HEK293 (cell line): ENCODE data around the gene BICD2.

Experiments used
- CTCF ChIA-PET: fragments of 350-600 bp; formaldehyde crosslinking; extraction: SDS; loops from one replicate; lab custom pipeline; 2021; ENCODE audit warnings: antibody characterized with exemption; lab: Yijun Ruan, JAX
- POLR2A ChIA-PET: fragments of 300-600 bp; formaldehyde crosslinking; extraction: SDS; loops from one replicate; lab custom pipeline; 2020; ENCODE audit warnings: antibody characterized with exemption, inconsistent platforms; lab: Yijun Ruan, JAX
- H3K27ac ChIP-seq: fragments of 200-500 bp; sonication (Bioruptor generic); 2 replicates; pipeline ENCODE4 v1.5.1; 2014; ENCODE audit warnings: low read depth, low read length, control low read depth, inconsistent platforms; ENCODE audit errors: extremely low read depth
- H3K36me3 ChIP-seq, 2 experiments: fragments of 200-500 bp in 1 of 2; sonication (Bioruptor generic) in 1 of 2; 1 replicate in 1 of 2; 2 replicates in 1 of 2; pipeline ENCODE4 v1.5.1; 2014 to 2017; ENCODE audit warnings: inconsistent platforms in 2 of 2, low read length in 2 of 2; ENCODE audit not compliant: control insufficient read depth in 2 of 2, insufficient read depth in 1 of 2
- H3K4me1 ChIP-seq: fragments of 200-500 bp; sonication (Bioruptor generic); 2 replicates; pipeline ENCODE4 v1.5.1; 2014; ENCODE audit warnings: mild to moderate bottlenecking, low read length, inconsistent platforms; ENCODE audit not compliant: control insufficient read depth, insufficient read depth
- H3K4me3 ChIP-seq: 2 replicates; pipeline ENCODE4 v1.5.1; 2011; ENCODE audit warnings: low read depth, mild to moderate bottlenecking, control low read depth, low read length, moderate library complexity
- H3K9me3 ChIP-seq: fragments of 200-500 bp; sonication (Bioruptor generic); 2 replicates; pipeline ENCODE4 v1.5.1; 2014; ENCODE audit warnings: low read depth, low read length, inconsistent platforms; ENCODE audit not compliant: control insufficient read depth, insufficient read depth
- BCL11B ChIP-seq: fragments of 450-650 bp; formaldehyde crosslinking; IDR thresholded peaks from 2 replicates; pipeline ENCODE4 v1.5.1; 2016; ENCODE audit warnings: low read depth, missing biosample characterization, missing genetic modification characterization
- HOXC10 ChIP-seq: sonication (generic); formaldehyde crosslinking; IDR thresholded peaks from 2 replicates; pipeline ENCODE4 v1.8.1; 2023; ENCODE audit warnings: mild to moderate bottlenecking, missing genetic modification reagents
- KLF1 ChIP-seq: fragments of 450-650 bp; formaldehyde crosslinking; IDR thresholded peaks from 2 replicates; pipeline ENCODE4 v1.5.1; 2016; ENCODE audit warnings: missing biosample characterization, missing genetic modification characterization
- KLF8 ChIP-seq: fragments of 450-650 bp; formaldehyde crosslinking; IDR thresholded peaks from 2 replicates; pipeline ENCODE4 v1.5.1; 2016; ENCODE audit warnings: missing biosample characterization, missing genetic modification characterization
- PATZ1 ChIP-seq: fragments of 450-650 bp; formaldehyde crosslinking; IDR thresholded peaks from 2 replicates; pipeline ENCODE4 v1.5.1; 2016; ENCODE audit warnings: missing biosample characterization, missing genetic modification characterization
- SALL2 ChIP-seq: fragments of 450-650 bp; formaldehyde crosslinking; IDR thresholded peaks from 2 replicates; pipeline ENCODE4 v1.5.0; 2017; ENCODE audit warnings: missing biosample characterization, mild to moderate bottlenecking, missing genetic modification characterization, borderline replicate concordance
- SCRT2 ChIP-seq: fragments of 450-650 bp; formaldehyde crosslinking; IDR thresholded peaks from 2 replicates; pipeline ENCODE4 v1.5.1; 2016; ENCODE audit warnings: missing biosample characterization, missing genetic modification characterization
- SP3 ChIP-seq: fragments of 450-650 bp; formaldehyde crosslinking; IDR thresholded peaks from 2 replicates; pipeline ENCODE4 v1.5.1; 2016; ENCODE audit warnings: missing biosample characterization, missing genetic modification characterization
- SP7 ChIP-seq: fragments of 450-650 bp; formaldehyde crosslinking; IDR thresholded peaks from 2 replicates; pipeline ENCODE4 v1.5.1; 2016; ENCODE audit warnings: missing biosample characterization, missing genetic modification characterization
- TRIM28 ChIP-seq: IDR thresholded peaks from 2 replicates; pipeline ENCODE4 v1.6.1; 2011; ENCODE audit warnings: low read length, control low read depth, borderline replicate concordance
- ZBTB20 ChIP-seq: fragments of 450-650 bp; formaldehyde crosslinking; IDR thresholded peaks from 2 replicates; pipeline ENCODE4 v1.5.1; 2016; ENCODE audit warnings: missing biosample characterization, missing genetic modification characterization
- ZEB2 ChIP-seq: fragments of 450-650 bp; formaldehyde crosslinking; IDR thresholded peaks from 2 replicates; pipeline ENCODE4 v1.5.1; 2016; ENCODE audit warnings: missing biosample characterization, missing genetic modification characterization
- ZNF157 ChIP-seq: fragments of 450-650 bp; formaldehyde crosslinking; IDR thresholded peaks from 2 replicates; pipeline ENCODE4 v1.5.1; 2016; ENCODE audit warnings: missing biosample characterization, missing genetic modification characterization
- ZNF2 ChIP-seq: fragments of 450-650 bp; formaldehyde crosslinking; IDR thresholded peaks from 2 replicates; pipeline ENCODE4 v1.5.1; 2016; ENCODE audit warnings: missing biosample characterization, missing genetic modification characterization
- ZNF239 ChIP-seq: fragments of 450-650 bp; formaldehyde crosslinking; IDR thresholded peaks from 2 replicates; pipeline ENCODE4 v1.5.1; 2016; ENCODE audit warnings: missing biosample characterization, missing genetic modification characterization
- ZNF335 ChIP-seq: fragments of 450-650 bp; formaldehyde crosslinking; conservative IDR thresholded peaks from 2 replicates; pipeline ENCODE4 v1.5.1; 2016; ENCODE audit warnings: missing biosample characterization, missing genetic modification characterization
- ZNF366 ChIP-seq: fragments of 450-650 bp; formaldehyde crosslinking; conservative IDR thresholded peaks from 2 replicates; pipeline ENCODE4 v1.5.1; 2016; ENCODE audit warnings: missing biosample characterization, missing genetic modification characterization
- ZNF561 ChIP-seq: fragments of 450-650 bp; IDR thresholded peaks from 2 replicates; pipeline ENCODE4 v1.5.1; 2018; ENCODE audit warnings: missing biosample characterization, missing genetic modification characterization, borderline replicate concordance
- ZNF600 ChIP-seq: fragments of 450-650 bp; formaldehyde crosslinking; IDR thresholded peaks from 2 replicates; pipeline ENCODE4 v1.5.1; 2016; ENCODE audit warnings: missing biosample characterization, missing genetic modification characterization
- ZNF654 ChIP-seq: fragments of 450-650 bp; formaldehyde crosslinking; IDR thresholded peaks from 2 replicates; pipeline ENCODE4 v1.5.1; 2016; ENCODE audit warnings: low read depth, missing biosample characterization, missing genetic modification characterization
- ZNF660 ChIP-seq: fragments of 450-650 bp; IDR thresholded peaks from 2 replicates; pipeline ENCODE4 v1.5.1; 2018; ENCODE audit warnings: missing biosample characterization, mild to moderate bottlenecking, missing genetic modification characterization
- ZNF777 ChIP-seq: fragments of 450-650 bp; formaldehyde crosslinking; IDR thresholded peaks from 2 replicates; pipeline ENCODE4 v1.5.1; 2017; ENCODE audit warnings: missing biosample characterization, missing genetic modification characterization, borderline replicate concordance
- ZSCAN18 ChIP-seq: fragments of 450-650 bp; formaldehyde crosslinking; IDR thresholded peaks from 2 replicates; pipeline ENCODE4 v1.5.1; 2016; ENCODE audit warnings: missing biosample characterization, missing genetic modification characterization
- TF ChIP-seq, protein P1 (sequence below): fragments of 450-650 bp; formaldehyde crosslinking; conservative IDR thresholded peaks from 2 replicates; pipeline ENCODE4 v1.5.1; 2016; ENCODE audit warnings: low read depth, missing biosample characterization, missing genetic modification characterization
- TF ChIP-seq, protein P2 (sequence below): fragments of 450-650 bp; formaldehyde crosslinking; IDR thresholded peaks from 2 replicates; pipeline ENCODE4 v1.5.1; 2016; ENCODE audit warnings: missing biosample characterization, missing genetic modification characterization
- TF ChIP-seq, protein P3 (sequence below): fragments of 450-650 bp; formaldehyde crosslinking; IDR thresholded peaks from 2 replicates; pipeline ENCODE4 v1.5.1; 2016; ENCODE audit warnings: missing biosample characterization, missing genetic modification characterization
- TF ChIP-seq, protein P4 (sequence below): IDR thresholded peaks from 2 replicates; pipeline ENCODE4 v1.6.1; 2011; ENCODE audit warnings: mild to moderate bottlenecking, low read depth, low read length, borderline replicate concordance

The BICD2 gene

DNA sequence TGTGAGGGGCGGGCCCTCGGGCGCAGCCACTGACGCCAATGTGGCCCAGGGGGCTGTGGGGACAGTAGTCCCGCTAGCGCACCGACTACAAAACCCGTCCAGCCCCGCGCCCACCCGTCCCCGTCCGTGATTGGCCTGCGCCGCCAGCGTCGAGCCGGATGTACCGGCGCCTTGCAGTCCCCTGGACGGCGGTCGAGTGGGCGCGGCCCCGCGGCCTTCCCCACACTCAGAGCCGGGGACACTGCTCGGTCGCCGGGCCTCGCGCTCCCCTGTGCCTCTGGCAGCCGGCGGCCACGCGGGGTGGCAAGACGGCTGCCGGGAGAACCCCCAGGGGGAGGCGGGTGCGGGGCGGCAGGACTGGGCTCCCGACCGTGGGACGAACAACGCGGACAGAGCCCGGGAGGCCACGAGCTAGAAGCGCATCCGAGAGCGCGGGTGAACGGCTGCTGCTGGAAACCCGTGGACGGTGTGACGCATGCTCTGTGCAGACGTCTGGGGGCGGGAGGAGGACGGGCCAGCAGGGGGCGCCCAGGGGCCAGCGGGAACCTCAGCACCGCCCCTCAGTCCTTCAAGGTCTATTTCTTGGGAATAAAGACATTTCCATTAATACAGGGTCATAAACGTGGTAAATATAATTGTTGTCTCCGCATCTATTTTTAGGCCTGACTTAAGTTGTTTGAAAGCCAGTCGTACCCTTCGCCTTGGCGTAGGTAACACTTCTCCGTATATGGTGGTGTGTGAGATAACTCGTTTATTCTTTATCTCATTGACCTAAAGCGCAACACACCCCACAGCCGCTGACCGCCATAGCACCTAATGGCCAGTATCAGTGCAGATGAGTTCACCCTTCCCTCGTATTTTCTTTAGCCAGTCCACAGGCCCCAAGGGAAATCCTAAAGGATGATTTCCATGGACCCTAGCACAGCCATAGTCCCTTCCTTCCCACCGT is 629 bp upstream of the BICD2 start:
- Histone ChIP-seq H3K9me3 (no peaks in the 10 kb centered on the region), H3K27ac (peak overlapping the region; percentile 89), H3K4me1 (no peaks in the 10 kb centered on the region; the same call in 1 of the 2 replicates), H3K36me3 (no peaks in the 10 kb centered on the region), H3K4me3 (peak overlapping the region; percentile 84)
- ChIA-PET POLR2A (interaction anchor here (1.4 to 2.8 kb wide), 3 partner anchors 44 to 95 kb away, joined by 3 to 15 read pairs (median 7); partner anchors contain the start of gene IPPK), CTCF (interaction anchor here (0.6 to 1.0 kb wide), 10 partner anchors 9 to 435 kb away, joined by 3 to 9 read pairs (median 4); no protein-coding TSS in a partner anchor)
- TF ChIP-seq KLF8 (peak; percentile 84; the same call in 1 of the 2 replicates), SP3 (tag by site-specific recombination) (peak; percentile 77), KLF1 (tag by site-specific recombination) (peak; percentile 64), SALL2 (tag by site-specific recombination) (no peak), ZNF366 (tag by site-specific recombination) (no peak), SCRT2 (tag by site-specific recombination) (no peak), ZNF157 (tag by site-specific recombination) (no peak), HOXC10 (CRISPR knock-in tag) (no peak), BCL11B (peak; percentile 34; the same call in 1 of the 2 replicates), ZNF239 (tag by site-specific recombination) (0 out of 2 replicates have a peak, but pooled peaks have one; percentile 47), ZNF2 (0 out of 2 replicates have a peak, but pooled peaks have one; percentile 59), ZNF561 (peak; percentile 30; the same call in 1 of the 2 replicates), ZNF777 (tag by site-specific recombination) (peak; percentile 48; the same call in 1 of the 2 replicates), TRIM28 (no peak), ZEB2 (peak; percentile 86; the same call in 1 of the 2 replicates), ZNF660 (tag by site-specific recombination) (peak; percentile 49; the same call in 1 of the 2 replicates), ZNF600 (no peak), ZNF654 (tag by site-specific recombination) (peak; percentile 34), PATZ1 (tag by site-specific recombination) (peak; percentile 74), ZBTB20 (peak; percentile 80; the same call in 1 of the 2 replicates), ZSCAN18 (no peak), ZNF335 (tag by site-specific recombination) (peak; percentile 77), SP7 (tag by site-specific recombination) (peak; percentile 74)
- TF ChIP-seq, protein P1, sequence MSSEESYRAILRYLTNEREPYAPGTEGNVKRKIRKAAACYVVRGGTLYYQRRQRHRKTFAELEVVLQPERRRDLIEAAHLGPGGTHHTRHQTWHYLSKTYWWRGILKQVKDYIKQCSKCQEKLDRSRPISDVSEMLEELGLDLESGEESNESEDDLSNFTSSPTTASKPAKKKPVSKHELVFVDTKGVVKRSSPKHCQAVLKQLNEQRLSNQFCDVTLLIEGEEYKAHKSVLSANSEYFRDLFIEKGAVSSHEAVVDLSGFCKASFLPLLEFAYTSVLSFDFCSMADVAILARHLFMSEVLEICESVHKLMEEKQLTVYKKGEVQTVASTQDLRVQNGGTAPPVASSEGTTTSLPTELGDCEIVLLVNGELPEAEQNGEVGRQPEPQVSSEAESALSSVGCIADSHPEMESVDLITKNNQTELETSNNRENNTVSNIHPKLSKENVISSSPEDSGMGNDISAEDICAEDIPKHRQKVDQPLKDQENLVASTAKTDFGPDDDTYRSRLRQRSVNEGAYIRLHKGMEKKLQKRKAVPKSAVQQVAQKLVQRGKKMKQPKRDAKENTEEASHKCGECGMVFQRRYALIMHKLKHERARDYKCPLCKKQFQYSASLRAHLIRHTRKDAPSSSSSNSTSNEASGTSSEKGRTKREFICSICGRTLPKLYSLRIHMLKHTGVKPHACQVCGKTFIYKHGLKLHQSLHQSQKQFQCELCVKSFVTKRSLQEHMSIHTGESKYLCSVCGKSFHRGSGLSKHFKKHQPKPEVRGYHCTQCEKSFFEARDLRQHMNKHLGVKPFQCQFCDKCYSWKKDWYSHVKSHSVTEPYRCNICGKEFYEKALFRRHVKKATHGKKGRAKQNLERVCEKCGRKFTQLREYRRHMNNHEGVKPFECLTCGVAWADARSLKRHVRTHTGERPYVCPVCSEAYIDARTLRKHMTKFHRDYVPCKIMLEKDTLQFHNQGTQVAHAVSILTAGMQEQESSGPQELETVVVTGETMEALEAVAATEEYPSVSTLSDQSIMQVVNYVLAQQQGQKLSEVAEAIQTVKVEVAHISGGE (tag by site-specific recombination) = peak; percentile 89
- TF ChIP-seq, protein P2, sequence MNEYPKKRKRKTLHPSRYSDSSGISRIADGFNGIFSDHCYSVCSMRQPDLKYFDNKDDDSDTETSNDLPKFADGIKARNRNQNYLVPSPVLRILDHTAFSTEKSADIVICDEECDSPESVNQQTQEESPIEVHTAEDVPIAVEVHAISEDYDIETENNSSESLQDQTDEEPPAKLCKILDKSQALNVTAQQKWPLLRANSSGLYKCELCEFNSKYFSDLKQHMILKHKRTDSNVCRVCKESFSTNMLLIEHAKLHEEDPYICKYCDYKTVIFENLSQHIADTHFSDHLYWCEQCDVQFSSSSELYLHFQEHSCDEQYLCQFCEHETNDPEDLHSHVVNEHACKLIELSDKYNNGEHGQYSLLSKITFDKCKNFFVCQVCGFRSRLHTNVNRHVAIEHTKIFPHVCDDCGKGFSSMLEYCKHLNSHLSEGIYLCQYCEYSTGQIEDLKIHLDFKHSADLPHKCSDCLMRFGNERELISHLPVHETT = no peak
- TF ChIP-seq, protein P3, sequence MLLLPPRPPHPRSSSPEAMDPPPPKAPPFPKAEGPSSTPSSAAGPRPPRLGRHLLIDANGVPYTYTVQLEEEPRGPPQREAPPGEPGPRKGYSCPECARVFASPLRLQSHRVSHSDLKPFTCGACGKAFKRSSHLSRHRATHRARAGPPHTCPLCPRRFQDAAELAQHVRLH = no peak
- TF ChIP-seq, protein P4, sequence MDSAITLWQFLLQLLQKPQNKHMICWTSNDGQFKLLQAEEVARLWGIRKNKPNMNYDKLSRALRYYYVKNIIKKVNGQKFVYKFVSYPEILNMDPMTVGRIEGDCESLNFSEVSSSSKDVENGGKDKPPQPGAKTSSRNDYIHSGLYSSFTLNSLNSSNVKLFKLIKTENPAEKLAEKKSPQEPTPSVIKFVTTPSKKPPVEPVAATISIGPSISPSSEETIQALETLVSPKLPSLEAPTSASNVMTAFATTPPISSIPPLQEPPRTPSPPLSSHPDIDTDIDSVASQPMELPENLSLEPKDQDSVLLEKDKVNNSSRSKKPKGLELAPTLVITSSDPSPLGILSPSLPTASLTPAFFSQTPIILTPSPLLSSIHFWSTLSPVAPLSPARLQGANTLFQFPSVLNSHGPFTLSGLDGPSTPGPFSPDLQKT = no peak
